Common myeloid progenitor, CD34-positive (primary cell): ENCODE measurements around the gene DENND5A.

ENCODE experiments used
- CTCF ChIA-PET: fragments of 350-600 bp; sonication (Branson Sonifier 250); formaldehyde crosslinking; loops from one replicate; lab custom pipeline; 2021; ENCODE audit warnings: antibody characterized with exemption; lab: Charles Lee
- POLR2A ChIA-PET: fragments of 350-600 bp; sonication (Branson Sonifier 250); formaldehyde crosslinking; loops from one replicate; lab custom pipeline; 2021; ENCODE audit warnings: antibody characterized with exemption; lab: Charles Lee
- DNase-seq, 3 donors: peaks; one replicate each; pipeline versions ENCODE4 v3.0.0 to v3.0.0-alpha.2; 2013
- H3K27ac ChIP-seq, 2 experiments: 1 replicate in 1 of 2; 2 replicates in 1 of 2; pipeline ENCODE4 v1.7.0; 2013; ENCODE audit warnings: inconsistent platforms in 2 of 2, low read length in 2 of 2, mild to moderate bottlenecking in 2 of 2, low read depth in 1 of 2, moderate library complexity in 1 of 2; ENCODE audit not compliant: severe bottlenecking in 2 of 2, insufficient read depth in 1 of 2, poor library complexity in 1 of 2
- H3K27me3 ChIP-seq, 5 experiments: replicated peaks in 2 of 5; 1 replicate in 3 of 5; 2 replicates in 2 of 5; pipeline versions ENCODE4 v1.6.1 to v1.7.0; 2013; ENCODE audit warnings: low read length in 4 of 5, mild to moderate bottlenecking in 2 of 5, moderate library complexity in 2 of 5, inconsistent platforms in 1 of 5; ENCODE audit not compliant: insufficient read depth in 5 of 5, control insufficient read depth in 4 of 5
- H3K36me3 ChIP-seq, 4 experiments: 1 replicate in 2 of 4; 2 replicates in 2 of 4; pipeline versions ENCODE4 v1.6.1 to v1.7.0; 2013; ENCODE audit warnings: low read length in 3 of 4, control low read depth in 1 of 4, mild to moderate bottlenecking in 1 of 4; ENCODE audit not compliant: control insufficient read depth in 4 of 4, insufficient read depth in 4 of 4
- H3K4me1 ChIP-seq, 4 experiments: 1 replicate in 3 of 4; 2 replicates in 1 of 4; pipeline versions ENCODE4 v1.6.1 to v1.7.1; 2013; ENCODE audit warnings: low read length in 3 of 4, mild to moderate bottlenecking in 3 of 4, control low read depth in 1 of 4, inconsistent platforms in 1 of 4, moderate library complexity in 1 of 4; ENCODE audit not compliant: control insufficient read depth in 4 of 4, insufficient read depth in 4 of 4; ENCODE audit errors: control extremely low read depth in 1 of 4
- H3K4me3 ChIP-seq, 7 experiments: 1 replicate in 4 of 7; 2 replicates in 3 of 7; pipeline versions ENCODE4 v1.5.1 to v1.7.0; 2013; ENCODE audit warnings: mild to moderate bottlenecking in 7 of 7, low read length in 6 of 7, moderate library complexity in 6 of 7, inconsistent platforms in 2 of 7, low read depth in 2 of 7, control low read depth in 1 of 7; ENCODE audit not compliant: insufficient read depth in 4 of 7, control insufficient read depth in 1 of 7; ENCODE audit errors: extremely low read depth in 1 of 7
- H3K9me3 ChIP-seq, 5 experiments: 1 replicate in 4 of 5; 2 replicates in 1 of 5; pipeline versions ENCODE4 v1.6.1 to v1.7.1; 2013; ENCODE audit warnings: low read length in 4 of 5, mild to moderate bottlenecking in 2 of 5, inconsistent platforms in 1 of 5, low read depth in 1 of 5, moderate library complexity in 1 of 5; ENCODE audit not compliant: control insufficient read depth in 4 of 5, insufficient read depth in 2 of 5; ENCODE audit errors: control extremely low read depth in 1 of 5
- WGBS: methylation state at CpG from one replicate; pipeline ENCODE4 v1.1.5; 2013; ENCODE audit not compliant: insufficient coverage; 5-methylcytosine and 5-hydroxymethylcytosine counted together

The DENND5A gene

DNA sequence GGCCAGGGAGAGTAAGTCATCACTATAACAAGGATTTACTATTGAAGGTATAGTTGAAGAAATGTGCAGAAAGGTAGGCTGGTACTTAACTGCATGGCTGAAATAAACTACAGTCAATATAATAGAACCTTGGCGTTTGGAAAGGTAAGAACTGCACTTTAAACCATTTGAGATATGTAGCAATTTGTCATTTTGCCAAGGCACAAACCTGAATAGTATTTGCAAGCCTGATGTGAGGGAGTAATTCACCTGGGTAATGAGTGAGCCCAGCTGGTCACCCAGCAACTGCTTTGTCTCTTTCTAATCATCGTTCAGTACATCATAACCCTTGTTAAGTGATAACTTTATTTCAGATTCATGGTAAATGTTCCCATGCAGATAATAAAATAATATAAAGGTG lies 111.5 kb downstream of the DENND5A start:
- Histone ChIP-seq H3K4me1 (no peaks in the 10 kb centered on the region), H3K27me3 (no peaks in the 10 kb centered on the region), H3K9me3 (no peaks in the 10 kb centered on the region), H3K27ac (no peak overlapping the region), H3K36me3 (peaks cover 37 to 75% (median 50%) of the 10 kb centered on the region in 4 experiments), H3K4me3 (no peak overlapping the region)
- ChIA-PET POLR2A (no interaction called here), CTCF (no interaction called here)
- no peak for DNase-seq
- no CpG with 5 or more reads among the region's 2 CpGs for WGBS

- Histone ChIP-seq H3K9me3 (no peaks in the 10 kb centered on the region), H3K27me3 (no peaks in the 10 kb centered on the region), H3K4me1 (no peaks in the 10 kb centered on the region), H3K4me3 (no peak overlapping the region), H3K27ac (no peak overlapping the region), H3K36me3 (peaks cover 44 to 82% (median 67%) of the 10 kb centered on the region in 4 experiments)
- ChIA-PET CTCF (interaction anchor here (1.7 kb wide), 1 partner anchor 10 kb away, joined by 4 read pairs; no protein-coding TSS in a partner anchor), POLR2A (no interaction called here)
- DNase-seq: no peak
- 100% methylated on average over 1 of the region's 2 CpGs for WGBS
Measured at GRCh38 chr11:9151631-9152030, 113.5 kb downstream of the DENND5A start.

- H3K36me3 ChIP-seq: peaks cover 45 to 84% (median 70%) of the 10 kb centered on the region in 4 experiments
Measured at GRCh38 chr11:9150926-9151325, 114.2 kb downstream of the DENND5A start.

DNA sequence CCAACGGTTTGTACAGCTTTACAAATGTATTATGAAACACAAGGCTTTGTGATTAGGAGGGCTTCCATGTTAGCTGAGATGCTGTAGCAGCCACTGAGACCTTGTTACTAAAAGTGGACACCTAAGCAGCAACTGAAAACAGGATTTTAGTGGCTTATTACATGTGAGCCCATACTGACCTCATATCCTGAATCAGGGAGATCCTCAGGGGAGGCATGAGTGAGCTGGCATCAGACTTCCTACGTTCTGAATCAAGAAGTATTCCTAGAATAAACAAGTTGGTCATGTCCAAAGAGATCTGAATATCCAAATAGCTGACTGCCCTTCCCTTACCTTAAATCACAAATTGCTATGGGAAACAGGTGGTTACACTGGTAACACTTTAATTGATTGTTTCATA lies 114.6 kb downstream of the DENND5A start:
- H3K9me3 ChIP-seq: no peaks in the 10 kb centered on the region
- no peaks in the 10 kb centered on the region for H3K4me1 ChIP-seq
- no peak overlapping the region for H3K4me3 ChIP-seq
- ChIA-PET POLR2A (no interaction called here), CTCF (interaction anchor here (1.0 to 4.4 kb wide), 3 partner anchors 10 to 16 kb away, joined by 3 to 27 read pairs (median 9); no protein-coding TSS in a partner anchor)
- WGBS: 83% methylated on average over 1 of the region's 2 CpGs
- H3K27ac ChIP-seq: no peak overlapping the region
- peaks cover 46 to 84% (median 70%) of the 10 kb centered on the region in 4 experiments for H3K36me3 ChIP-seq
- no peak for DNase-seq
- H3K27me3 ChIP-seq: no peaks in the 10 kb centered on the region

More at GRCh38 chr11:9150926-9151325, 114.2 kb downstream of the DENND5A start:
- DNase-seq: no peak
- ChIA-PET POLR2A (no interaction called here), CTCF (interaction anchor here (1.0 to 3.0 kb wide), 3 partner anchors 10 to 15 kb away, joined by 3 to 9 read pairs (median 4); no protein-coding TSS in a partner anchor)
- H3K27me3 ChIP-seq: no peaks in the 10 kb centered on the region
- H3K4me1 ChIP-seq: no peaks in the 10 kb centered on the region
- no peaks in the 10 kb centered on the region for H3K9me3 ChIP-seq
- no peak overlapping the region for H3K27ac ChIP-seq
- WGBS: no CpG with 5 or more reads among the region's 1 CpG
- no peak overlapping the region for H3K4me3 ChIP-seq

GRCh38 chr11:9148727-9149126 lies 116.4 kb downstream of the DENND5A start:
- 100% methylated on average over 2 of the region's 2 CpGs for WGBS
- POLR2A ChIA-PET: no interaction called here

GRCh38 chr11:9148035-9148434 lies 117.1 kb downstream of the DENND5A start:
- Histone ChIP-seq H3K36me3 (peaks cover 50 to 98% (median 82%) of the 10 kb centered on the region in 4 experiments), H3K27ac (no peak overlapping the region), H3K27me3 (no peaks in the 10 kb centered on the region), H3K4me3 (no peak overlapping the region), H3K9me3 (no peaks in the 10 kb centered on the region), H3K4me1 (no peaks in the 10 kb centered on the region)
- ChIA-PET CTCF (interaction anchor here (3.0 to 4.4 kb wide), 2 partner anchors 8 to 10 kb away, joined by 9 to 27 read pairs; no protein-coding TSS in a partner anchor), POLR2A (no interaction called here)
- DNase-seq: no peak
- WGBS: no CpG with 5 or more reads among the region's 2 CpGs

More at GRCh38 chr11:9148727-9149126, 116.4 kb downstream of the DENND5A start:
- Histone ChIP-seq H3K4me3 (no peak overlapping the region), H3K4me1 (no peaks in the 10 kb centered on the region), H3K27ac (no peak overlapping the region), H3K9me3 (no peaks in the 10 kb centered on the region), H3K36me3 (peaks cover 48 to 96% (median 77%) of the 10 kb centered on the region in 4 experiments), H3K27me3 (no peaks in the 10 kb centered on the region)
- no peak for DNase-seq
- CTCF ChIA-PET: interaction anchor here (3.0 to 4.4 kb wide), 2 partner anchors 8 to 11 kb away, joined by 9 to 27 read pairs; no protein-coding TSS in a partner anchor

GRCh38 chr11:9146477-9146876 lies 118.7 kb downstream of the DENND5A start:
- CTCF ChIA-PET: interaction anchor here (4.4 kb wide), 1 partner anchor 9 kb away, joined by 27 read pairs; no protein-coding TSS in a partner anchor
- POLR2A ChIA-PET: no interaction called here
- Histone ChIP-seq H3K4me1 (no peaks in the 10 kb centered on the region), H3K9me3 (no peaks in the 10 kb centered on the region), H3K36me3 (peaks cover 50 to 100% (median 84%) of the 10 kb centered on the region in 4 experiments), H3K27me3 (no peaks in the 10 kb centered on the region), H3K4me3 (no peak overlapping the region), H3K27ac (no peak overlapping the region)
- DNase-seq: no peak
- no CpG with 5 or more reads among the region's 2 CpGs for WGBS
